ENCODE results near the gene TRMT6. TPM values are rescaled to one million over a fixed set of nuclear protein-coding genes. Genes with fewer than 3 reads are reported as not detected.

Gene TRMT6
- total RNA-seq, 2 experiments from 2014 or later = 15.1 to 17.8 TPM

GRCh38 chr20:5936238-5936637 is 14.1 kb downstream of the TRMT6 start:
- CTCF ChIA-PET = interaction anchor here (0.8 kb wide), 1 partner anchor 361 kb away, joined by 4 read pairs; no protein-coding TSS in a partner anchor
- no peak for DNase-seq
- Mint-ChIP-seq H3K27me3 (no peaks in the 10 kb centered on the region), H3K27ac (no peak overlapping the region), H3K4me3 (no peak overlapping the region), H3K4me1 (no peaks in the 10 kb centered on the region), H3K36me3 (ENCODE audit: low read depth) (peaks cover 8% of the 10 kb centered on the region), H3K9me3 (no peaks in the 10 kb centered on the region)
- POLR2A ChIA-PET = no interaction called here

GRCh38 chr20:5935384-5935783 is 14.9 kb downstream of the TRMT6 start:
- Mint-ChIP-seq H3K36me3 (ENCODE audit: low read depth) (peaks cover 8% of the 10 kb centered on the region), H3K9me3 (no peaks in the 10 kb centered on the region), H3K27ac (no peak overlapping the region), H3K27me3 (no peaks in the 10 kb centered on the region), H3K4me1 (no peaks in the 10 kb centered on the region), H3K4me3 (no peak overlapping the region)
- CTCF ChIA-PET = interaction anchor here (0.6 to 1.1 kb wide), 3 partner anchors 8 to 193 kb away, joined by 3 to 4 read pairs (median 3); no protein-coding TSS in a partner anchor
- DNase-seq = no peak
- POLR2A ChIA-PET = no interaction called here

GRCh38 chr20:5933802-5934436 is 16.4 kb downstream of the TRMT6 start:
- Mint-ChIP-seq H3K27ac (no peak overlapping the region), H3K27me3 (peaks cover 1% of the 10 kb centered on the region)
- CTCF ChIA-PET = interaction anchor here (1.0 kb wide), 1 partner anchor 405 kb away, joined by 3 read pairs; no protein-coding TSS in a partner anchor

GRCh38 chr20:5932796-5933195 is 17.5 kb downstream of the TRMT6 start:
- ChIA-PET POLR2A (no interaction called here), CTCF (interaction anchor here (0.5 kb wide), 1 partner anchor 87 kb away, joined by 6 read pairs; no protein-coding TSS in a partner anchor)
- no peak overlapping the region for H3K27ac Mint-ChIP-seq
- H3K4me3 Mint-ChIP-seq = no peak overlapping the region
- no peak for DNase-seq
- H3K4me1 Mint-ChIP-seq = no peaks in the 10 kb centered on the region
- peaks cover 2% of the 10 kb centered on the region for H3K36me3 Mint-ChIP-seq (ENCODE audit: low read depth)
- peaks cover 1% of the 10 kb centered on the region for H3K27me3 Mint-ChIP-seq
- H3K9me3 Mint-ChIP-seq = no peaks in the 10 kb centered on the region

More at GRCh38 chr20:5933802-5934436, 16.4 kb downstream of the TRMT6 start:
- H3K4me1 Mint-ChIP-seq = no peaks in the 10 kb centered on the region
- no peaks in the 10 kb centered on the region for H3K9me3 Mint-ChIP-seq
- DNase-seq = peak; percentile 24
- POLR2A ChIA-PET = no interaction called here
- no peak overlapping the region for H3K4me3 Mint-ChIP-seq
- H3K36me3 Mint-ChIP-seq (ENCODE audit: low read depth) = peaks cover 5% of the 10 kb centered on the region

GRCh38 chr20:5931411-5931810 is 18.9 kb downstream of the TRMT6 start:
- H3K27me3 Mint-ChIP-seq = peaks cover 6% of the 10 kb centered on the region

GRCh38 chr20:5928836-5929715 is 21.3 kb downstream of the TRMT6 start:
- Mint-ChIP-seq H3K9me3 (no peaks in the 10 kb centered on the region), H3K27me3 (peaks cover 7% of the 10 kb centered on the region), H3K36me3 (ENCODE audit: low read depth) (no peaks in the 10 kb centered on the region), H3K27ac (no peak overlapping the region), H3K4me1 (no peaks in the 10 kb centered on the region), H3K4me3 (no peak overlapping the region)
- no peak for DNase-seq
- ChIA-PET CTCF (no interaction called here), POLR2A (no interaction called here)

More at GRCh38 chr20:5931411-5931810, 18.9 kb downstream of the TRMT6 start:
- no peak for DNase-seq
- H3K27ac Mint-ChIP-seq = no peak overlapping the region
- CTCF ChIA-PET = no interaction called here
- no peaks in the 10 kb centered on the region for H3K9me3 Mint-ChIP-seq
- no peaks in the 10 kb centered on the region for H3K4me1 Mint-ChIP-seq
- H3K36me3 Mint-ChIP-seq (ENCODE audit: low read depth) = no peaks in the 10 kb centered on the region
- POLR2A ChIA-PET = no interaction called here
- H3K4me3 Mint-ChIP-seq = no peak overlapping the region

GRCh38 chr20:5927749-5928462 is 22.4 kb downstream of the TRMT6 start:
- POLR2A ChIA-PET = no interaction called here
- Mint-ChIP-seq H3K27ac (no peak overlapping the region), H3K9me3 (no peaks in the 10 kb centered on the region), H3K36me3 (ENCODE audit: low read depth) (no peaks in the 10 kb centered on the region), H3K27me3 (peaks cover 7% of the 10 kb centered on the region), H3K4me1 (no peaks in the 10 kb centered on the region), H3K4me3 (no peak overlapping the region)
- CTCF ChIA-PET = no interaction called here
- DNase-seq = no peak

- Mint-ChIP-seq H3K4me3 (no peak overlapping the region), H3K4me1 (no peaks in the 10 kb centered on the region), H3K27ac (no peak overlapping the region), H3K36me3 (ENCODE audit: low read depth) (no peaks in the 10 kb centered on the region), H3K27me3 (peaks cover 7% of the 10 kb centered on the region), H3K9me3 (no peaks in the 10 kb centered on the region)
- DNase-seq = no peak
- ChIA-PET CTCF (interaction anchor here (0.7 kb wide), 1 partner anchor 42 kb away, joined by 3 read pairs; no protein-coding TSS in a partner anchor), POLR2A (no interaction called here)
These were observed 24.8 kb downstream of the TRMT6 start for GRCh38 chr20:5925551-5925950.

GRCh38 chr20:5923493-5923892 is 26.8 kb downstream of the TRMT6 start:
- POLR2A ChIA-PET = no interaction called here
- Mint-ChIP-seq H3K36me3 (ENCODE audit: low read depth) (no peaks in the 10 kb centered on the region), H3K27ac (no peak overlapping the region), H3K27me3 (peaks cover 6% of the 10 kb centered on the region), H3K9me3 (no peaks in the 10 kb centered on the region), H3K4me1 (peaks cover 16% of the 10 kb centered on the region), H3K4me3 (no peak overlapping the region)
- CTCF ChIA-PET = interaction anchor here (0.5 kb wide), 1 partner anchor 110 kb away, joined by 3 read pairs; no protein-coding TSS in a partner anchor
- DNase-seq = no peak

- DNase-seq = no peak
- CTCF ChIA-PET = interaction anchor here (0.6 kb wide), 1 partner anchor 132 kb away, joined by 3 read pairs; no protein-coding TSS in a partner anchor
- POLR2A ChIA-PET = no interaction called here
- Mint-ChIP-seq H3K27ac (no peak overlapping the region), H3K36me3 (ENCODE audit: low read depth) (no peaks in the 10 kb centered on the region), H3K27me3 (no peaks in the 10 kb centered on the region), H3K9me3 (no peaks in the 10 kb centered on the region), H3K4me1 (peaks cover 16% of the 10 kb centered on the region), H3K4me3 (no peak overlapping the region)
These were observed 29.8 kb downstream of the TRMT6 start for GRCh38 chr20:5920581-5920980.

- DNase-seq = no peak
- no peak overlapping the region for H3K4me3 Mint-ChIP-seq
- H3K27me3 Mint-ChIP-seq = peaks cover 2% of the 10 kb centered on the region
- H3K4me1 Mint-ChIP-seq = peaks cover 16% of the 10 kb centered on the region
- POLR2A ChIA-PET = interaction anchor here (0.6 kb wide), 1 partner anchor 84 kb away, joined by 3 read pairs; no protein-coding TSS in a partner anchor
- H3K9me3 Mint-ChIP-seq = no peaks in the 10 kb centered on the region
- CTCF ChIA-PET = interaction anchor here (0.6 to 1.6 kb wide), 3 partner anchors 131 to 391 kb away, joined by 3 read pairs; no protein-coding TSS in a partner anchor
- H3K36me3 Mint-ChIP-seq (ENCODE audit: low read depth) = no peaks in the 10 kb centered on the region
- H3K27ac Mint-ChIP-seq = no peak overlapping the region
These were observed 30.4 kb downstream of the TRMT6 start for GRCh38 chr20:5919626-5920544.

Data from activated CD4-positive, alpha-beta T cell treated with anti-CD3 and anti-CD28 coated beads, Interleukin-2, amount 10 ng/mL, durations not matched to agents 7 days and 5 days (primary cell).